Endothelial cell (in vitro differentiated cells): Measurements from ENCODE around the gene SSH2. TPM values are rescaled to one million over a fixed set of nuclear protein-coding genes. Genes with fewer than 3 reads are reported as not detected.

Experiments
- DNase-seq: peaks from one replicate; pipeline ENCODE4 v3.0.0; 2021; ENCODE audit warnings: low spot score
- H3K27ac Mint-ChIP-seq: one replicate; pipeline ENCODE4 v1.8.0; 2021; ENCODE audit warnings: mixed read lengths, inconsistent platforms; ENCODE audit not compliant: unreplicated experiment
- H3K27me3 Mint-ChIP-seq: one replicate; pipeline ENCODE4 v1.8.0; 2021; ENCODE audit warnings: mild to moderate bottlenecking, moderate library complexity, mixed read lengths, inconsistent platforms; ENCODE audit not compliant: unreplicated experiment
- H3K36me3 Mint-ChIP-seq: one replicate; pipeline ENCODE4 v1.8.0; 2021; ENCODE audit warnings: mild to moderate bottlenecking, low read depth, mixed read lengths, inconsistent platforms; ENCODE audit not compliant: unreplicated experiment
- H3K4me1 Mint-ChIP-seq: one replicate; pipeline ENCODE4 v1.8.0; 2021; ENCODE audit warnings: mild to moderate bottlenecking, mixed read lengths, inconsistent platforms; ENCODE audit not compliant: unreplicated experiment
- H3K4me3 Mint-ChIP-seq: one replicate; pipeline ENCODE4 v1.8.0; 2021; ENCODE audit warnings: mild to moderate bottlenecking, mixed read lengths, inconsistent platforms; ENCODE audit not compliant: unreplicated experiment
- H3K9me3 Mint-ChIP-seq: one replicate; pipeline ENCODE4 v1.8.0; 2021; ENCODE audit warnings: mixed read lengths, inconsistent platforms; ENCODE audit not compliant: unreplicated experiment
- CTCF ChIP-seq: fragments of 200-600 bp; sonication (generic); IDR thresholded peaks from one replicate; pipeline ENCODE4 v1.5.0; 2021; ENCODE audit warnings: antibody characterized with exemption; ENCODE audit not compliant: unreplicated experiment
- total RNA-seq: library from RNA; stranded (reverse); fragmentation: NEBNext Ultra II Directional; extraction: Animal tissue kit (Norgen Biotek cat#: 25700); gene quantifications from one replicate; pipeline ENCODE4 v1.2.1, GENCODE V29; 2021; ENCODE audit not compliant: unreplicated experiment

The SSH2 gene
- total RNA-seq, 1 donor from 2014 or later = 81.2 TPM

GRCh38 chr17:29669266-29669665 lies 260.8 kb downstream of the SSH2 start:
- DNase-seq = no peak
- Mint-ChIP-seq H3K27ac (no peak overlapping the region), H3K4me1 (peaks cover 20% of the 10 kb centered on the region), H3K9me3 (no peaks in the 10 kb centered on the region), H3K36me3 (peaks cover 40% of the 10 kb centered on the region), H3K4me3 (no peak overlapping the region), H3K27me3 (no peaks in the 10 kb centered on the region)
- TF ChIP-seq CTCF = no peak

- no peaks in the 10 kb centered on the region for H3K27me3 Mint-ChIP-seq
- TF ChIP-seq CTCF = no peak
- peaks cover 32% of the 10 kb centered on the region for H3K36me3 Mint-ChIP-seq
- no peaks in the 10 kb centered on the region for H3K9me3 Mint-ChIP-seq
- no peak for DNase-seq
- no peak overlapping the region for H3K27ac Mint-ChIP-seq
- peaks cover 22% of the 10 kb centered on the region for H3K4me1 Mint-ChIP-seq
- H3K4me3 Mint-ChIP-seq = no peak overlapping the region
These were observed 262.1 kb downstream of the SSH2 start for GRCh38 chr17:29667969-29668368.

GRCh38 chr17:29665481-29665810 lies 264.6 kb downstream of the SSH2 start:
- TF ChIP-seq CTCF = no peak
- H3K4me1 Mint-ChIP-seq = peaks cover 40% of the 10 kb centered on the region
- H3K4me3 Mint-ChIP-seq = no peak overlapping the region
- H3K36me3 Mint-ChIP-seq = peaks cover 25% of the 10 kb centered on the region
- H3K9me3 Mint-ChIP-seq = no peaks in the 10 kb centered on the region
- DNase-seq = no peak
- H3K27ac Mint-ChIP-seq = peak overlapping the region; percentile 52
- peaks cover 2% of the 10 kb centered on the region for H3K27me3 Mint-ChIP-seq

- Mint-ChIP-seq H3K36me3 (peaks cover 28% of the 10 kb centered on the region), H3K4me1 (peaks cover 41% of the 10 kb centered on the region), H3K9me3 (no peaks in the 10 kb centered on the region), H3K27me3 (peaks cover 3% of the 10 kb centered on the region), H3K27ac (peak overlapping the region; percentile 52), H3K4me3 (no peak overlapping the region)
- no peak for TF ChIP-seq CTCF
- DNase-seq = no peak
These were observed 265.1 kb downstream of the SSH2 start for GRCh38 chr17:29664743-29665480.

- DNase-seq = no peak
- peaks cover 41% of the 10 kb centered on the region for H3K4me1 Mint-ChIP-seq
- peaks cover 3% of the 10 kb centered on the region for H3K27me3 Mint-ChIP-seq
- H3K4me3 Mint-ChIP-seq = no peak overlapping the region
- no peaks in the 10 kb centered on the region for H3K9me3 Mint-ChIP-seq
- no peak for TF ChIP-seq CTCF
- H3K36me3 Mint-ChIP-seq = peaks cover 28% of the 10 kb centered on the region
- peak overlapping the region; percentile 83 for H3K27ac Mint-ChIP-seq
These were observed 266.9 kb downstream of the SSH2 start for GRCh38 chr17:29663155-29663554.
